Uterus (tissue), 2 donors: ENCODE measurements around the gene GADD45A.

ENCODE experiments used
- POLR2A ChIP-seq, 2 donors: fragments of 450-650 bp; IDR thresholded peaks; one replicate each; pipeline ENCODE4 v1.6.1; 2016; ENCODE audit warnings: antibody characterized with exemption in 2 of 2, mild to moderate bottlenecking in 1 of 2, moderate library complexity in 1 of 2
- TF ChIP-seq, protein P1 (sequence below), 4 experiments: fragments of 200-600 bp in 2 of 4; fragments of 450-650 bp in 2 of 4; sonication (generic) in 2 of 4; IDR thresholded peaks; one replicate each; pipeline ENCODE4 v1.5.1; 2016 to 2019; ENCODE audit warnings: antibody characterized with exemption in 4 of 4, mild to moderate bottlenecking in 2 of 4, moderate library complexity in 1 of 4

GRCh38 chr1:67710417-67710816 lies 25.4 kb downstream of the GADD45A start:
- TF ChIP-seq POLR2A (IDR thresholded peaks at IDR 0.05) = no peak
- TF ChIP-seq, protein P1, sequence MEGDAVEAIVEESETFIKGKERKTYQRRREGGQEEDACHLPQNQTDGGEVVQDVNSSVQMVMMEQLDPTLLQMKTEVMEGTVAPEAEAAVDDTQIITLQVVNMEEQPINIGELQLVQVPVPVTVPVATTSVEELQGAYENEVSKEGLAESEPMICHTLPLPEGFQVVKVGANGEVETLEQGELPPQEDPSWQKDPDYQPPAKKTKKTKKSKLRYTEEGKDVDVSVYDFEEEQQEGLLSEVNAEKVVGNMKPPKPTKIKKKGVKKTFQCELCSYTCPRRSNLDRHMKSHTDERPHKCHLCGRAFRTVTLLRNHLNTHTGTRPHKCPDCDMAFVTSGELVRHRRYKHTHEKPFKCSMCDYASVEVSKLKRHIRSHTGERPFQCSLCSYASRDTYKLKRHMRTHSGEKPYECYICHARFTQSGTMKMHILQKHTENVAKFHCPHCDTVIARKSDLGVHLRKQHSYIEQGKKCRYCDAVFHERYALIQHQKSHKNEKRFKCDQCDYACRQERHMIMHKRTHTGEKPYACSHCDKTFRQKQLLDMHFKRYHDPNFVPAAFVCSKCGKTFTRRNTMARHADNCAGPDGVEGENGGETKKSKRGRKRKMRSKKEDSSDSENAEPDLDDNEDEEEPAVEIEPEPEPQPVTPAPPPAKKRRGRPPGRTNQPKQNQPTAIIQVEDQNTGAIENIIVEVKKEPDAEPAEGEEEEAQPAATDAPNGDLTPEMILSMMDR (IDR thresholded peaks at IDR 0.05) = no peak
